Activated CD8-positive, alpha-beta memory T cell treated with anti-CD3 and anti-CD28 coated beads for 36 hours (primary cell): ENCODE data around the gene APBA3. TPM values are rescaled to one million over a fixed set of nuclear protein-coding genes. Genes with fewer than 3 reads are reported as not detected.
"Not testable (repeated sequence)": the region's sequence is repeated elsewhere in the genome, so short reads cannot be mapped to it uniquely, and the experiment has no call there.

Experiments
- CTCF ChIA-PET: fragments of 350-600 bp; sonication (Branson Sonifier 250); formaldehyde crosslinking; loops from one replicate; lab custom pipeline; 2021; ENCODE audit warnings: antibody characterized with exemption; lab: Charles Lee
- POLR2A ChIA-PET: fragments of 350-600 bp; sonication (Branson Sonifier 250); formaldehyde crosslinking; loops from one replicate; lab custom pipeline; 2021; ENCODE audit warnings: antibody characterized with exemption; lab: Charles Lee
- total RNA-seq, 2 experiments: library from RNA; stranded (reverse); gene quantifications; one replicate each; pipeline ENCODE4 v1.2.3, GENCODE V29; 2021

APBA3 gene
- total RNA-seq, 2 experiments from 2014 or later, result 36.9 to 39.1 TPM

- ChIA-PET POLR2A (interaction anchor here (0.6 kb wide), 1 partner anchor 52 kb away, joined by 3 read pairs; no protein-coding TSS in a partner anchor), CTCF (interaction anchor here (0.6 to 4.5 kb wide), 2 partner anchors 61 to 227 kb away, joined by 8 to 29 read pairs; no protein-coding TSS in a partner anchor)
Observed at GRCh38 chr19:3760871-3761361, 576 bp downstream of the APBA3 start.

- ChIA-PET POLR2A (no interaction called here), CTCF (interaction anchor here (1.3 to 4.5 kb wide), 2 partner anchors 62 to 89 kb away, joined by 3 to 29 read pairs; no protein-coding TSS in a partner anchor)
Observed at GRCh38 chr19:3759482-3760254, 1.8 kb downstream of the APBA3 start.

- CTCF ChIA-PET, result interaction anchor here (0.6 to 1.8 kb wide), 2 partner anchors 25 to 273 kb away, joined by 3 to 5 read pairs; no protein-coding TSS in a partner anchor
- POLR2A ChIA-PET, result not testable (repeated sequence)
Observed at GRCh38 chr19:3758297-3758696, 3.2 kb downstream of the APBA3 start.

- CTCF ChIA-PET, result interaction anchor here (1.8 kb wide), 1 partner anchor 26 kb away, joined by 5 read pairs; no protein-coding TSS in a partner anchor
- POLR2A ChIA-PET, result not testable (repeated sequence)
Observed at GRCh38 chr19:3757705-3758104, 3.8 kb downstream of the APBA3 start.

GRCh38 chr19:3753631-3754410, 7.7 kb downstream of the APBA3 start:
- ChIA-PET POLR2A (no interaction called here), CTCF (no interaction called here)

GRCh38 chr19:3752492-3752891, 9.0 kb downstream of the APBA3 start:
- POLR2A ChIA-PET, result no interaction called here
- CTCF ChIA-PET, result no interaction called here

GRCh38 chr19:3751236-3751635, 10.3 kb downstream of the APBA3 start:
- ChIA-PET POLR2A (interaction anchor here (0.6 kb wide), 1 partner anchor 90 kb away, joined by 9 read pairs; no protein-coding TSS in a partner anchor), CTCF (no interaction called here)

- CTCF ChIA-PET, result no interaction called here
Observed at GRCh38 chr19:3750211-3750610, 11.3 kb downstream of the APBA3 start.

GRCh38 chr19:3748965-3749364, 12.5 kb downstream of the APBA3 start:
- ChIA-PET CTCF (interaction anchor here (0.7 to 1.5 kb wide), 3 partner anchors 9 to 73 kb away, joined by 3 read pairs; no protein-coding TSS in a partner anchor), POLR2A (no interaction called here)

More at GRCh38 chr19:3750211-3750610, 11.3 kb downstream of the APBA3 start:
- POLR2A ChIA-PET, result no interaction called here

GRCh38 chr19:3746371-3747056, 15.0 kb downstream of the APBA3 start:
- POLR2A ChIA-PET, result no interaction called here
- CTCF ChIA-PET, result no interaction called here

GRCh38 chr19:3745363-3746045, 16.0 kb downstream of the APBA3 start:
- POLR2A ChIA-PET, result no interaction called here
- CTCF ChIA-PET, result no interaction called here

- CTCF ChIA-PET, result no interaction called here
- POLR2A ChIA-PET, result interaction anchor here (0.6 kb wide), 1 partner anchor 190 kb away, joined by 3 read pairs; no protein-coding TSS in a partner anchor
Observed at GRCh38 chr19:3743486-3743885, 18.0 kb downstream of the APBA3 start.

GRCh38 chr19:3740431-3740830, 21.1 kb downstream of the APBA3 start:
- POLR2A ChIA-PET, result no interaction called here
- CTCF ChIA-PET, result interaction anchor here (1.2 to 1.5 kb wide), 2 partner anchors 8 to 9 kb away, joined by 3 read pairs; no protein-coding TSS in a partner anchor

- ChIA-PET POLR2A (no interaction called here), CTCF (interaction anchor here (1.2 to 1.4 kb wide), 2 partner anchors 83 to 194 kb away, joined by 3 to 4 read pairs; no protein-coding TSS in a partner anchor)
Observed at GRCh38 chr19:3738477-3739220, 22.8 kb downstream of the APBA3 start.

- ChIA-PET POLR2A (no interaction called here), CTCF (interaction anchor here (1.2 to 1.4 kb wide), 2 partner anchors 84 to 193 kb away, joined by 3 to 4 read pairs; no protein-coding TSS in a partner anchor)
Observed at GRCh38 chr19:3737487-3738205, 23.8 kb downstream of the APBA3 start.

GRCh38 chr19:3736106-3736724, 25.3 kb downstream of the APBA3 start:
- ChIA-PET POLR2A (no interaction called here), CTCF (no interaction called here)

GRCh38 chr19:3734310-3734600, 27.2 kb downstream of the APBA3 start:
- CTCF ChIA-PET, result no interaction called here

More at GRCh38 chr19:3734310-3734600, 27.2 kb downstream of the APBA3 start:
- POLR2A ChIA-PET, result no interaction called here
